GM21515 (cell line): ENCODE measurements around the gene SSR1.

Experiments
- ATAC-seq: cut with Tn5 transposase; IDR thresholded peaks from one replicate; pipeline ENCODE4 v1.9.1; 2021; ENCODE audit not compliant: unreplicated experiment

SSR1 gene

GRCh38 chr6:7260291-7261031 lies 52.5 kb downstream of the SSR1 start:
- ATAC-seq: no peak

- ATAC-seq: no peak
Measured at GRCh38 chr6:7258231-7258763, 54.7 kb downstream of the SSR1 start.

- ATAC-seq: no peak
Measured at GRCh38 chr6:7257521-7258230, 55.3 kb downstream of the SSR1 start.

GRCh38 chr6:7256785-7257184 lies 56.2 kb downstream of the SSR1 start:
- ATAC-seq: no peak

- no peak for ATAC-seq
Measured at GRCh38 chr6:7255918-7256317, 57.1 kb downstream of the SSR1 start.

GRCh38 chr6:7254980-7255835 lies 57.8 kb downstream of the SSR1 start:
- ATAC-seq: no peak

- ATAC-seq: no peak
Measured at GRCh38 chr6:7252390-7252789, 60.6 kb downstream of the SSR1 start.

GRCh38 chr6:7251646-7252260 lies 61.2 kb downstream of the SSR1 start:
- ATAC-seq: no peak

- no peak for ATAC-seq
Measured at GRCh38 chr6:7250812-7251211, 62.2 kb downstream of the SSR1 start.

- no peak for ATAC-seq
Measured at GRCh38 chr6:7249946-7250643, 62.9 kb downstream of the SSR1 start.

- no peak for ATAC-seq
Measured at GRCh38 chr6:7249391-7249790, 63.6 kb downstream of the SSR1 start.

- no peak for ATAC-seq
Measured at GRCh38 chr6:7247828-7248227, 65.2 kb downstream of the SSR1 start.

GRCh38 chr6:7247179-7247456 lies 65.9 kb downstream of the SSR1 start:
- ATAC-seq: no peak

GRCh38 chr6:7246401-7247178 lies 66.4 kb downstream of the SSR1 start:
- no peak for ATAC-seq

- no peak for ATAC-seq
Measured at GRCh38 chr6:7245668-7246393, 67.2 kb downstream of the SSR1 start.

- no peak for ATAC-seq
Measured at GRCh38 chr6:7243179-7243981, 69.6 kb downstream of the SSR1 start.

GRCh38 chr6:7242835-7243178 lies 70.2 kb downstream of the SSR1 start:
- no peak for ATAC-seq
